ENCODE measurements around the gene BEAN1.

The BEAN1 gene

GRCh38 chr16:66522816-66523590 is 95.9 kb downstream of the BEAN1 start:
- peak; percentile 47 for FAIRE-seq
- TF ChIP-seq SPI1 (IDR thresholded peaks at IDR 0.05; ENCODE audit: low read depth, low read length), result no peak
- TF ChIP-seq POLR2A (IDR thresholded peaks at IDR 0.05; ENCODE audit: low read depth, low read length), result no peak
- TF ChIP-seq PAX5 (IDR thresholded peaks at IDR 0.05; ENCODE audit: insufficient read depth, low read length, severe bottlenecking), result no peak
- no peak for TF ChIP-seq POLR2AphosphoS5 (IDR thresholded peaks at IDR 0.05; ENCODE audit: low read depth, low read length)
- TF ChIP-seq POU2F2 (IDR thresholded peaks at IDR 0.05; ENCODE audit: low read depth, low read length), result no peak
- TF ChIP-seq TAF1 (IDR thresholded peaks at IDR 0.05; ENCODE audit: low read depth, low read length), result no peak

GRCh38 chr16:66523861-66524354 is 96.8 kb downstream of the BEAN1 start:
- TF ChIP-seq TAF1 (IDR thresholded peaks at IDR 0.05; ENCODE audit: low read depth, low read length), result no peak
- no peak for TF ChIP-seq PAX5 (IDR thresholded peaks at IDR 0.05; ENCODE audit: insufficient read depth, low read length, severe bottlenecking)
- 0 out of 2 replicates have a peak, but pooled peaks have one; percentile 59 for TF ChIP-seq POU2F2 (IDR thresholded peaks at IDR 0.05; ENCODE audit: low read depth, low read length)
- no peak for TF ChIP-seq POLR2AphosphoS5 (IDR thresholded peaks at IDR 0.05; ENCODE audit: low read depth, low read length)
- peak; percentile 49; the same call in 1 of the 2 replicates for TF ChIP-seq SPI1 (IDR thresholded peaks at IDR 0.05; ENCODE audit: low read depth, low read length)
- TF ChIP-seq POLR2A (IDR thresholded peaks at IDR 0.05; ENCODE audit: low read depth, low read length), result no peak
- DNase-seq (ENCODE audit: insufficient read length, low spot score), result no peak
- peak; percentile 83 for FAIRE-seq

More at GRCh38 chr16:66522816-66523590, 95.9 kb downstream of the BEAN1 start:
- no peak for DNase-seq (ENCODE audit: insufficient read length, low spot score)

- FAIRE-seq (peak; percentile 97), DNase-seq (ENCODE audit: insufficient read length, low spot score) (peak; percentile 44)
- TF ChIP-seq SPI1 (IDR thresholded peaks at IDR 0.05; ENCODE audit: low read depth, low read length), result peak; percentile 99
- TF ChIP-seq POLR2A (IDR thresholded peaks at IDR 0.05; ENCODE audit: low read depth, low read length), result no peak
- no peak for TF ChIP-seq PAX5 (IDR thresholded peaks at IDR 0.05; ENCODE audit: insufficient read depth, low read length, severe bottlenecking)
- no peak for TF ChIP-seq TAF1 (IDR thresholded peaks at IDR 0.05; ENCODE audit: low read depth, low read length)
Observed at GRCh38 chr16:66524601-66525164, 97.6 kb downstream of the BEAN1 start.

GRCh38 chr16:66525396-66526180 is 98.5 kb downstream of the BEAN1 start:
- no peak for TF ChIP-seq SPI1 (IDR thresholded peaks at IDR 0.05; ENCODE audit: low read depth, low read length)
- no peak for TF ChIP-seq POU2F2 (IDR thresholded peaks at IDR 0.05; ENCODE audit: low read depth, low read length)
- TF ChIP-seq PAX5 (IDR thresholded peaks at IDR 0.05; ENCODE audit: insufficient read depth, low read length, severe bottlenecking), result no peak
- DNase-seq (ENCODE audit: insufficient read length, low spot score) (no peak), FAIRE-seq (no peak)

- no peak for FAIRE-seq
- no peak for DNase-seq (ENCODE audit: insufficient read length, low spot score)
Observed at GRCh38 chr16:66528294-66528693, 101.2 kb downstream of the BEAN1 start.

GRCh38 chr16:66529475-66529874 is 102.4 kb downstream of the BEAN1 start:
- FAIRE-seq (no peak), DNase-seq (ENCODE audit: insufficient read length, low spot score) (no peak)
- no peak for TF ChIP-seq POLR2A (IDR thresholded peaks at IDR 0.05; ENCODE audit: low read depth, low read length)
- no peak for TF ChIP-seq POLR2AphosphoS5 (IDR thresholded peaks at IDR 0.05; ENCODE audit: low read depth, low read length)
- TF ChIP-seq PAX5 (IDR thresholded peaks at IDR 0.05; ENCODE audit: insufficient read depth, low read length, severe bottlenecking), result no peak
- TF ChIP-seq POU2F2 (IDR thresholded peaks at IDR 0.05; ENCODE audit: low read depth, low read length), result no peak
- no peak for TF ChIP-seq TAF1 (IDR thresholded peaks at IDR 0.05; ENCODE audit: low read depth, low read length)
- no peak for TF ChIP-seq SPI1 (IDR thresholded peaks at IDR 0.05; ENCODE audit: low read depth, low read length)

More at GRCh38 chr16:66528294-66528693, 101.2 kb downstream of the BEAN1 start:
- no peak for TF ChIP-seq POU2F2 (IDR thresholded peaks at IDR 0.05; ENCODE audit: low read depth, low read length)
- TF ChIP-seq POLR2AphosphoS5 (IDR thresholded peaks at IDR 0.05; ENCODE audit: low read depth, low read length), result no peak
- no peak for TF ChIP-seq SPI1 (IDR thresholded peaks at IDR 0.05; ENCODE audit: low read depth, low read length)
- TF ChIP-seq TAF1 (IDR thresholded peaks at IDR 0.05; ENCODE audit: low read depth, low read length), result no peak
- no peak for TF ChIP-seq PAX5 (IDR thresholded peaks at IDR 0.05; ENCODE audit: insufficient read depth, low read length, severe bottlenecking)
- no peak for TF ChIP-seq POLR2A (IDR thresholded peaks at IDR 0.05; ENCODE audit: low read depth, low read length)

All from GM12891 (cell line).